Right lobe of liver (tissue), 4 donors: ENCODE results near the gene PRPS2.

ENCODE experiments used
- CTCF ChIP-seq, 4 donors: fragments of 200-600 bp in 3 of 4; fragments of 450-650 bp in 1 of 4; IDR thresholded peaks; one replicate each; pipeline versions ENCODE4 v1.5.1 to v1.8.0; 2016 to 2022; ENCODE audit warnings: antibody characterized with exemption in 4 of 4, mild to moderate bottlenecking in 2 of 4
- POLR2A ChIP-seq: fragments of 450-650 bp; IDR thresholded peaks from one replicate; pipeline ENCODE4 v1.6.1; 2017; ENCODE audit warnings: antibody characterized with exemption, mild to moderate bottlenecking
- donor health status: DM: no; HTN: no; CAD: no.
- donor health status: DM: no; HTN: no; CAD: no.
- donor health status: DM: no; HTN: yes; CAD: no.

DNA sequence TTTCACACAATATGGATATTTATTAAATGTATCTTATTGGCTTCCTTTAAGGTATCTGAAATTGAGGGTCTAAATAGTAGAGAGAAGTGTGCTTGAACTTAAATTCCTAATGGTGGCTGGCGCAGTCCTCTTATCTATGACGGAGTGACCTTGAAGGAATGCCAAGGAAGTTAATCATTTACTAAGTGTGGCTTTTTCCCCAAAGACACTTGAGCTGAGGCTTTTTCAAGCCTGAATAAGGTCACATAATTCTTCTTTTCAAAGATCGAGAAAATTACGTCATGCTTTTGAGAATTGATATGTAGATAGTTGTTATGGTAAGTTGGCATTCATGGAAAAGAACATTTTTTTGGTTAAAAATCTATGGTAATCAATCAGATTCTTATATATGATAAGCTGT is 11.7 kb upstream of the PRPS2 start:
- TF ChIP-seq CTCF (IDR thresholded peaks at IDR 0.05) (no peak), POLR2A (no peak)
